Measurements from ENCODE around the gene AKAP1.

The AKAP1 gene

DNA sequence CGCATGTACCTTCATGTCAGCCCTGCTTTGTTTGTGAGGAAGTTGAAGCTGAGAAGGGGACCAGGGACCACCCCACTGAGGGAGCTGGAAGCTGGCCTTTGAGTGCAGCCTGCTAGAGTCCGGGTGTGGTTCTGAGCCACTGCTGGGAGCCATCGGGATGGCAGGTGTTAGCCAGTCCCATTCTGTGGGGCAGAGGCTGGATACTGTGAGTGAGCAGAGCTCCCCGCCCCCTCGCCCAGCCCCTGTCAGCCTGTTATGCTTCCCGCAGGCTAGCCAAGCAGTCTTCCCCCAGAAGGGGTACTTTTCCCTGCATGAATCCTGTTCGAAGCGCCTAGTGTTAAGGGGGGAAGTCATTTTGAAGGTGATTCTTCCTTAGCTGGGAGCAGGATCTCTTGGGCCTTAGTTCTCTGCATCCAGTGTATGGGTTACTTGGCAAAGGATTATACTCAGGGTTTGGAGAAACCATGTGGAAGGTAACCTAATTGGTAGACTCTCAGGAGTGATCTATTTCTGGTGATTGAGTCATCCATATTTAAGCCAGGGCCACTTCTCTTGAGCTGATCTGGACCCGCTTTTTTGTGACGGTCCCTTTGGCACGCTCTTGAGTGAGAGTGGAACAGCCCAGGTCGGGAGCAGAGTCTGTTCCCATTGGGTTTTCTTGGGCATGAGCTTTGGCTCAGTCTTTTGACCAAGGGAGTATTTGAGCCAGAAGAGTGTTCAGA lies 23.8 kb downstream of the AKAP1 start:
- H3K4me3 ChIP-seq (ENCODE audit: low read depth, low read length) = no peak overlapping the region
- no peak for DNase-seq (ENCODE audit: low read depth)
- no peak for TF ChIP-seq CTCF (IDR thresholded peaks at IDR 0.05; ENCODE audit: insufficient read depth, low read depth, low read length, missing control alignments)

DNA sequence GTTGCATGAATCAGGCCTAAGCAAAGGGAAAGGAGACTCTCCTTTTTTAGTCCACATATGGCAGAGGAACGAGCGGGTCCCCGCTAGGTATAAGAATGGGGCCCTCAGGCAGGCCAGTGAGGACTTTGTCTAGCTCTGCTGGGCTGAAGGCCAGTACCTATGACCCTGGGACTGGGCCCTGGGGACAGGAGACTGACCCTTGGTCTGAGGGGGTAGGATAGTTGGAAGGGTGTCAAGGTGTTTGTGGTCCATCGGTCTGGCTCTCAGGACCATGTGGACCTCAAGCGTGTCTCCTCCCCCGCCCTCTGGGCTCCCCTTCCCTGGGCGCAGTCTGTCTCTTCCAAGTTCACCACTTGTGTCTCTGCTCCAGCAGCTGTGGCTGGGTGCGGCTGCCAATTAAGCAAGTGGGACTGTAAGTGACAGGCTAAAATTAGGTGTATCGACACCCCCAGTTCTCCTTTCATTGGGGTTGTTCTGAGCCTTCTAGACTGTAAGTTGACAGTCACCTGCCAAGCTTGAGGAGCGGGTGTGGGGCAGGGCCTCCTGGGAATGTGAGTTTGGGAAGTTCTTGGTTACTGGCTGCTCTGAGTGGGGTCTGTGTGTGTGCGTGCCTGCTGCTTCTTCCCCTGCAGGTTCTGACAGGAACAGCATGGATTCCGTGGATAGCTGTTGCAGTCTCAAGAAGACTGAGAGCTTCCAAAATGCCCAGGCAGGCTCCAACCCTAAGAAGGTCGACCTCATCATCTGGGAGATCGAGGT lies 24.5 kb downstream of the AKAP1 start:
- no peak for TF ChIP-seq CTCF (IDR thresholded peaks at IDR 0.05; ENCODE audit: insufficient read depth, low read depth, low read length, missing control alignments)
- no peak overlapping the region for H3K4me3 ChIP-seq (ENCODE audit: low read depth, low read length)
- DNase-seq (ENCODE audit: low read depth) = no peak

DNA sequence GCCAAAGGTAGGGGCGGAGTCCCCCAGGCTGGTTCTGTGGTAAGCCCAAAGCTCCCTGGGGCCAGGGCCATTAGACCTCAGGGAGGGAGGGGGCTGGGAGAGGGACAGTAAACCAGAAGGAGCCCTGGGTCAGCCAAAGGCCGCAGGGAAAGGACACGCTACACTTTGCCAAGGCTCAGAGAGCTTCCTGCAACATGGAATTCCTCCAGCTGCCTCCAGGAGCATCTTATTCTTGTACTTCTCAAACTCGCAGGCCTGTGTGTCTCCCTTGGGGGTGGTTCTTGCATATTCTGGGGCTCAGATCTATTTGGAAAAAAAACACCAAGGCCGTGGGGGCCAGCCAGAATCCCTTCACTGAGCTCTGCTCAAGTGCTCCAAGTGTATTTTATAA lies 25.1 kb downstream of the AKAP1 start:
- no peak overlapping the region for H3K4me3 ChIP-seq (ENCODE audit: low read depth, low read length)
- no peak for DNase-seq (ENCODE audit: low read depth)
- TF ChIP-seq CTCF (IDR thresholded peaks at IDR 0.05; ENCODE audit: insufficient read depth, low read depth, low read length, missing control alignments) = no peak

- no peak overlapping the region for H3K4me3 ChIP-seq (ENCODE audit: low read depth, low read length)
- DNase-seq (ENCODE audit: low read depth) = no peak
- TF ChIP-seq CTCF (IDR thresholded peaks at IDR 0.05; ENCODE audit: insufficient read depth, low read depth, low read length, missing control alignments) = no peak
Measured at GRCh38 chr17:57110579-57111325, 25.7 kb downstream of the AKAP1 start.

DNA sequence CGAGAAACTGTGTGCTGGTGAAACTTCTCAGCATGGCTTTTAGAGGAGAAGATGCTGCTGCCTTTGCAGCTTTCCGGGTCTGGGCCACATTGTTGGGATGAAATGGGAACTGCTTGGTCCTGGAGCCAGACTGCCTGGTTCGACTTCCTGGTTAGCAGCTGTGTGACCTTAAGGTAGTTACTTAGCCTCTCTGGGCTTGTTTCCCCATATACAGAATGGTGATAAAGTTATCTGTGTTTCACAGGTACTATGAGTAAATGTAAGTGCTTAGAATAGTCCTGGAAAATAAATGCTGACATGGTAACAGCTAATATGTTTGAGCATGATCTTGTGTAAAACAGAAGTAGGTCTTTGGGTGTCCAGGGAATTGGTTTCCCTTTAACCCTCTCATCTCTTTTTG lies 26.3 kb downstream of the AKAP1 start:
- no peak for TF ChIP-seq CTCF (IDR thresholded peaks at IDR 0.05; ENCODE audit: insufficient read depth, low read depth, low read length, missing control alignments)
- no peak for DNase-seq (ENCODE audit: low read depth)
- no peak overlapping the region for H3K4me3 ChIP-seq (ENCODE audit: low read depth, low read length)

DNA sequence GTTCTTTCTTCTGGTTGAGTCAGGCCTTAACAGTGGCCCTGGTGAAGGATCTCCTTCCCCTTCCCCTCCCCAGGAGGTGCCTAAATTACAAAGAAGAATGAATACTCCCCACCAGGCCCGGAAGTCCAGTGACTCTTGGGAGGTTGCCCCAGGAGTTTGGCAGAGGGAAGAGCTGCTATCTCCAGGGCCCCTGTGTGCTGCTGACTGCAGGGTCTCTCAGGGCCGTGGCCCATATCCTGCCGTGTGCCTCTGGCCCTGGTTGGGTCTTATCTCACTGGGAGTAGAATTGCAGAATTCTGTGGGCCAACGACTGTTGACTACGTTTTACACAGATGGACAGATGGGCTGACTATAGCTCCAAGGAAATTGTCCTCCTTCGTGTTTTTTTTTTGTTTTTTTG lies 28.0 kb downstream of the AKAP1 start:
- no peak for TF ChIP-seq CTCF (IDR thresholded peaks at IDR 0.05; ENCODE audit: insufficient read depth, low read depth, low read length, missing control alignments)
- no peak for DNase-seq (ENCODE audit: low read depth)
- H3K4me3 ChIP-seq (ENCODE audit: low read depth, low read length) = no peak overlapping the region
